T-cell (primary cell): Measurements from ENCODE around the gene ITPR2. TPM values are rescaled to one million over a fixed set of nuclear protein-coding genes. Genes with fewer than 3 reads are reported as not detected.
"Not testable (repeated sequence)": the region's sequence is repeated elsewhere in the genome, so short reads cannot be mapped to it uniquely, and the experiment has no call there.

Source experiments
- ATAC-seq, 4 experiments: fragments of 200-7000 bp in 3 of 4; fragments of 150-1000 bp in 1 of 4; cut with Tn5 transposase; replicated peaks in 1 of 4; 1 replicate in 3 of 4; 2 replicates in 1 of 4; pipeline ENCODE4 v1.10.0; 2021; ENCODE audit warnings: moderate library complexity in 3 of 4, mild to moderate bottlenecking in 2 of 4, moderate number of reproducible peaks in 1 of 4
- CTCF ChIA-PET, 2 donors: fragments of 300-600 bp; sonication (Branson Sonifier 250); formaldehyde crosslinking; loops; one replicate each; lab custom pipeline; 2022; ENCODE audit warnings: antibody characterized with exemption in 2 of 2; lab: Charles Lee
- POLR2A ChIA-PET, 2 donors: fragments of 300-600 bp; sonication (Branson Sonifier 250); formaldehyde crosslinking; loops; one replicate each; lab custom pipeline; 2022; ENCODE audit warnings: antibody characterized with exemption in 2 of 2; lab: Charles Lee
- DNase-seq, 35 experiments: peaks; one replicate each; pipeline versions ENCODE4 v3.0.0 to v3.0.0-alpha.2; 2013 to 2023
- H3K27ac ChIP-seq: one replicate; pipeline ENCODE4 v1.5.1; 2013; ENCODE audit warnings: low read length
- H3K27me3 ChIP-seq, 2 experiments: replicated peaks in 1 of 2; 1 replicate in 1 of 2; 2 replicates in 1 of 2; pipeline versions ENCODE4 v1.6.1 to v1.7.0; 2013; ENCODE audit warnings: low read length in 1 of 2, mixed read lengths in 1 of 2; ENCODE audit not compliant: control insufficient read depth in 2 of 2, insufficient read depth in 2 of 2; ENCODE audit errors: extremely low read depth in 1 of 2
- H3K36me3 ChIP-seq, 2 donors: 1 replicate in 1 of 2; 2 replicates in 1 of 2; pipeline versions ENCODE4 v1.6.1 to v1.7.0; 2013; ENCODE audit warnings: low read length in 1 of 2; ENCODE audit not compliant: control insufficient read depth in 2 of 2, insufficient read depth in 1 of 2; ENCODE audit errors: extremely low read depth in 1 of 2
- H3K4me1 ChIP-seq, 2 experiments: 1 replicate in 1 of 2; 2 replicates in 1 of 2; pipeline versions ENCODE4 v1.6.1 to v1.7.0; 2013; ENCODE audit warnings: low read length in 2 of 2, mixed read lengths in 1 of 2; ENCODE audit not compliant: insufficient read depth in 2 of 2, control insufficient read depth in 1 of 2; ENCODE audit errors: extremely low read depth in 1 of 2
- H3K4me3 ChIP-seq, 2 donors: 1 replicate in 1 of 2; 2 replicates in 1 of 2; pipeline versions ENCODE4 v1.5.1 to v1.7.0; 2013; ENCODE audit warnings: mild to moderate bottlenecking in 2 of 2, low read length in 1 of 2, moderate library complexity in 1 of 2; ENCODE audit not compliant: control insufficient read depth in 1 of 2; ENCODE audit errors: extremely low read depth in 1 of 2
- H3K9me3 ChIP-seq: 2 replicates; pipeline ENCODE4 v1.7.0; 2013
- H3K27ac Mint-ChIP-seq, 2 donors: one replicate each; pipeline ENCODE4 v1.8.0; 2020 to 2021; ENCODE audit warnings: mild to moderate bottlenecking in 2 of 2, mixed read lengths in 2 of 2
- H3K27me3 Mint-ChIP-seq, 2 donors: one replicate each; pipeline ENCODE4 v1.8.0; 2021 to 2022; ENCODE audit warnings: mixed read lengths in 2 of 2
- H3K36me3 Mint-ChIP-seq: one replicate; pipeline ENCODE4 v1.8.0; 2021; ENCODE audit warnings: mixed read lengths
- H3K4me1 Mint-ChIP-seq, 3 donors: one replicate each; pipeline ENCODE4 v1.8.0; 2020 to 2022; ENCODE audit warnings: mixed read lengths in 3 of 3, mild to moderate bottlenecking in 1 of 3
- H3K4me3 Mint-ChIP-seq, 3 donors: one replicate each; pipeline ENCODE4 v1.8.0; 2020 to 2022; ENCODE audit warnings: mild to moderate bottlenecking in 3 of 3, mixed read lengths in 3 of 3, moderate library complexity in 3 of 3
- H3K9me3 Mint-ChIP-seq, 3 donors: one replicate each; pipeline ENCODE4 v1.8.0; 2020 to 2022; ENCODE audit warnings: mixed read lengths in 3 of 3
- WGBS: methylation state at CpG from one replicate; pipeline ENCODE4 v1.1.5; 2013; ENCODE audit warnings: missing lambda C conversion rate; ENCODE audit not compliant: insufficient coverage; 5-methylcytosine and 5-hydroxymethylcytosine counted together
- total RNA-seq, 35 experiments: library from RNA in 6 of 35; stranded (reverse) in 6 of 35; fragments of 120-200 nt in 1 of 35; gene quantifications; one replicate each; pipeline versions ENCODE4 v1.2.1 to v1.2.4 and lab custom pipeline; 2013 to 2026

ITPR2 gene
- total RNA-seq, 5 donors from 2014 or later (not counting 1 experiment from before 2014, with no cell fraction given), result 38.8 to 52.5 (median 44.5) TPM

- no peak overlapping the region for H3K4me3 ChIP-seq
- ChIA-PET CTCF (interaction anchor here (0.7 to 1.2 kb wide), 3 partner anchors 8 to 307 kb away, joined by 3 to 5 read pairs (median 4); no protein-coding TSS in a partner anchor), POLR2A (interaction anchor here in 1 of 2 donors (1.1 kb wide), 1 partner anchor 34 kb away, joined by 5 read pairs; no protein-coding TSS in a partner anchor)
- no peaks in the 10 kb centered on the region for H3K9me3 ChIP-seq
- peak overlapping the region in 1 of 2 donors; percentile 41 for H3K27ac Mint-ChIP-seq
- ATAC-seq (peak in 1 of 4 experiments; percentile 45), DNase-seq (peak in 1 of 35 experiments; percentile 24)
- 0% methylated on average over 1 of the region's 2 CpGs for WGBS
- H3K36me3 ChIP-seq, result no peaks in the 10 kb centered on the region
- peaks cover 10 to 24% (median 15%) of the 10 kb centered on the region in 3 donors for H3K4me1 Mint-ChIP-seq
- H3K4me3 Mint-ChIP-seq, result no peak overlapping the region
- H3K27me3 Mint-ChIP-seq, result peaks cover 0 to 5% of the 10 kb centered on the region in 2 donors
- peaks cover 0 to 7% of the 10 kb centered on the region in 2 experiments for H3K27me3 ChIP-seq
- H3K4me1 ChIP-seq, result peaks cover 0 to 7% of the 10 kb centered on the region in 2 experiments
- no peaks in the 10 kb centered on the region for H3K9me3 Mint-ChIP-seq
- H3K36me3 Mint-ChIP-seq, result no peaks in the 10 kb centered on the region
- H3K27ac ChIP-seq, result no peak overlapping the region
Measured at GRCh38 chr12:26867080-26867479, 34.1 kb upstream of the ITPR2 start.

GRCh38 chr12:26863515-26863914 is 30.5 kb upstream of the ITPR2 start:
- no peak for DNase-seq
- no CpG with 5 or more reads among the region's 4 CpGs for WGBS
- CTCF ChIA-PET, result interaction anchor here (0.7 to 1.0 kb wide), 3 partner anchors 12 to 1271 kb away, joined by 3 to 6 read pairs (median 6); no protein-coding TSS in a partner anchor
- H3K36me3 Mint-ChIP-seq, result no peaks in the 10 kb centered on the region
- Histone ChIP-seq H3K27ac (no peak overlapping the region), H3K27me3 (peaks cover 0 to 5% of the 10 kb centered on the region in 2 experiments), H3K4me1 (peaks cover 0 to 7% of the 10 kb centered on the region in 2 experiments), H3K4me3 (no peak overlapping the region), H3K9me3 (no peaks in the 10 kb centered on the region), H3K36me3 (no peaks in the 10 kb centered on the region)
- H3K27ac Mint-ChIP-seq, result no peak overlapping the region
- POLR2A ChIA-PET, result no interaction called here
- H3K9me3 Mint-ChIP-seq, result no peaks in the 10 kb centered on the region
- H3K4me1 Mint-ChIP-seq, result peaks cover 10 to 13% (median 10%) of the 10 kb centered on the region in 3 donors
- H3K27me3 Mint-ChIP-seq, result peaks cover 0 to 5% of the 10 kb centered on the region in 2 donors
- no peak for ATAC-seq
- no peak overlapping the region for H3K4me3 Mint-ChIP-seq

GRCh38 chr12:26862787-26863186 is 29.8 kb upstream of the ITPR2 start:
- H3K4me3 ChIP-seq, DNase-seq, H3K36me3 ChIP-seq, H3K27ac Mint-ChIP-seq, H3K27me3 ChIP-seq, H3K27me3 Mint-ChIP-seq, H3K9me3 Mint-ChIP-seq, POLR2A ChIA-PET, ATAC-seq, H3K4me1 ChIP-seq, H3K9me3 ChIP-seq, H3K4me3 Mint-ChIP-seq, H3K36me3 Mint-ChIP-seq, H3K27ac ChIP-seq: not testable (repeated sequence)
- peaks cover 10 to 11% (median 10%) of the 10 kb centered on the region in 3 donors for H3K4me1 Mint-ChIP-seq
- WGBS, result 87% methylated on average over 3 of the region's 3 CpGs
- CTCF ChIA-PET, result interaction anchor here in 1 of 2 donors (0.8 kb wide), 1 partner anchor 744 kb away, joined by 6 read pairs; no protein-coding TSS in a partner anchor

- H3K36me3 Mint-ChIP-seq, result no peaks in the 10 kb centered on the region
- no peak overlapping the region for H3K27ac ChIP-seq
- WGBS, result no CpG with 5 or more reads among the region's 1 CpG
- CTCF ChIA-PET, result no interaction called here
- no peak overlapping the region for H3K4me3 ChIP-seq
- peaks cover 0 to 7% of the 10 kb centered on the region in 2 donors for H3K27me3 Mint-ChIP-seq
- H3K4me3 Mint-ChIP-seq, result no peak overlapping the region
- H3K27ac Mint-ChIP-seq, result no peak overlapping the region
- H3K27me3 ChIP-seq, result peaks cover 0 to 5% of the 10 kb centered on the region in 2 experiments
- H3K9me3 Mint-ChIP-seq, result no peaks in the 10 kb centered on the region
- DNase-seq (no peak), ATAC-seq (no peak)
- no peaks in the 10 kb centered on the region for H3K36me3 ChIP-seq
- no peaks in the 10 kb centered on the region for H3K9me3 ChIP-seq
- POLR2A ChIA-PET, result no interaction called here
- peaks cover 0 to 3% of the 10 kb centered on the region in 2 experiments for H3K4me1 ChIP-seq
- H3K4me1 Mint-ChIP-seq, result peaks cover 0 to under 1% (median 0%) of the 10 kb centered on the region in 3 donors
Measured at GRCh38 chr12:26861690-26862089, 28.7 kb upstream of the ITPR2 start.

- Histone ChIP-seq H3K4me3 (no peak overlapping the region), H3K27ac (no peak overlapping the region), H3K9me3 (no peaks in the 10 kb centered on the region), H3K36me3 (no peaks in the 10 kb centered on the region), H3K27me3 (peaks cover 0 to 12% of the 10 kb centered on the region in 2 experiments), H3K4me1 (peaks cover 0 to 4% of the 10 kb centered on the region in 2 experiments)
- H3K4me3 Mint-ChIP-seq, result no peak overlapping the region
- CTCF ChIA-PET, result interaction anchor here (0.6 to 1.3 kb wide), 4 partner anchors 24 to 1362 kb away, joined by 3 to 5 read pairs (median 4); no protein-coding TSS in a partner anchor
- H3K27ac Mint-ChIP-seq, result no peak overlapping the region
- ATAC-seq (no peak), DNase-seq (no peak)
- peaks cover 0 to 7% of the 10 kb centered on the region in 2 donors for H3K27me3 Mint-ChIP-seq
- H3K36me3 Mint-ChIP-seq, result no peaks in the 10 kb centered on the region
- no peaks in the 10 kb centered on the region for H3K9me3 Mint-ChIP-seq
- 94% methylated on average over 4 of the region's 6 CpGs for WGBS
- no peaks in the 10 kb centered on the region for H3K4me1 Mint-ChIP-seq
- POLR2A ChIA-PET, result interaction anchor here in 1 of 2 donors (0.5 kb wide), 1 partner anchor 175 kb away, joined by 3 read pairs; no protein-coding TSS in a partner anchor
Measured at GRCh38 chr12:26857465-26858176, 24.6 kb upstream of the ITPR2 start.

- H3K27me3 Mint-ChIP-seq, result peaks cover 0 to 3% of the 10 kb centered on the region in 2 donors
- H3K36me3 Mint-ChIP-seq, result no peaks in the 10 kb centered on the region
- Histone ChIP-seq H3K9me3 (no peaks in the 10 kb centered on the region), H3K4me1 (peaks cover 0 to 4% of the 10 kb centered on the region in 2 experiments), H3K27ac (no peak overlapping the region), H3K36me3 (no peaks in the 10 kb centered on the region), H3K4me3 (no peak overlapping the region), H3K27me3 (peaks cover 0 to 12% of the 10 kb centered on the region in 2 experiments)
- POLR2A ChIA-PET, result interaction anchor here (0.7 to 0.8 kb wide), 2 partner anchors 11 to 188 kb away, joined by 4 to 5 read pairs; no protein-coding TSS in a partner anchor
- no peaks in the 10 kb centered on the region for H3K9me3 Mint-ChIP-seq
- no CpG with 5 or more reads among the region's 1 CpG for WGBS
- no peaks in the 10 kb centered on the region for H3K4me1 Mint-ChIP-seq
- no peak overlapping the region for H3K4me3 Mint-ChIP-seq
- CTCF ChIA-PET, result interaction anchor here (0.8 to 1.5 kb wide), 4 partner anchors 24 to 43 kb away, joined by 3 to 4 read pairs (median 4); no protein-coding TSS in a partner anchor
- ATAC-seq (no peak), DNase-seq (no peak)
- H3K27ac Mint-ChIP-seq, result no peak overlapping the region
Measured at GRCh38 chr12:26855337-26855736, 22.3 kb upstream of the ITPR2 start.
